ENCODE data around the gene PTPRN2. TPM values are rescaled to one million over a fixed set of nuclear protein-coding genes. Genes with fewer than 3 reads are reported as not detected.

PTPRN2 gene
- total and polyA plus RNA-seq, 2 donors, result 1.7 to 1.9 TPM

- no peaks in the 10 kb centered on the region for H3K9me3 ChIP-seq (ENCODE audit: control insufficient read depth in 2 of 2, insufficient read depth in 1 of 2, low read length in 1 of 2)
- no peak for DNase-seq (ENCODE audit: low read depth in 6 of 9, low spot score in 9 of 9)
- no peaks in the 10 kb centered on the region for H3K36me3 ChIP-seq (ENCODE audit: control insufficient read depth in 2 of 2, insufficient read depth in 2 of 2, low read length in 1 of 2)
- 93% methylated on average over 27 of the region's 27 CpGs for WGBS
- H3K27me3 ChIP-seq (ENCODE audit: control insufficient read depth in 2 of 2, insufficient read depth in 1 of 2, low read length in 1 of 2), result no peaks in the 10 kb centered on the region
- no peaks in the 10 kb centered on the region for H3K4me1 ChIP-seq (ENCODE audit: control insufficient read depth in 2 of 2, insufficient read depth in 2 of 2, low read length in 2 of 2)
- H3K27ac ChIP-seq (ENCODE audit: low read depth in 1 of 2, low read length in 1 of 2), result no peak overlapping the region
- H3K4me3 ChIP-seq (ENCODE audit: low read length in 2 of 2), result no peak overlapping the region
Measured at GRCh38 chr7:158019726-158020705, 567.6 kb downstream of the PTPRN2 start.

DNA sequence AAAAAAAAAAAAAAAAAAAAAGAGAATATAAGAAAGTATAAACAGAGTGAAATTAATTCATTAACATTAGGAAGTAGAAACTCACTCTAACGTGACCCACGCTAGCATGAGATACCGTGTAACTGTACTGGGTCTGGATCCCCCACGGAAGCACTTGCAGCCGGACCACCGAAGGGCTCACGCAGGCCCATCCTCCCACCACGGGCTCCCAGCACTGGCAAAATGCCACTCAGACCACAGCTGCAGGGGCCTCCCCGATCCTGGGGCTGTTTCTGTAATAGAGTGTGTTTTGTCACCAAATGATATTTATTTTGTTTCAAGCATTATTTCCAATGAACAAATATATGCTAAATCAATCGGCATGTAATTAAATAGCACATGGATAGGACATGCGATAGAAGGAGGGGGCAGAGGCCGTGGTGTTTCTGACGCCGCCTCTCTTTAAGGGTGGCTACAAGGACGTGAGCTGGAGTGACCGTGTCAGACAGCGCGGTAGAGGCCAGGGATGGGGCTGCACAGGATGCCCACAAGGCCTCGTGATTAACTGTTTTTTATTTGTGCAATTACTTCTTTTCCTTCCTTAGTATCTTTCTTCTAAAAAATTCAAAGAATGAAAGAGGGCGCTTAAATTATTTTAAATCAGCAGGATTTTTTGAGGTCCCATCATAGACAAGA lies 568.5 kb downstream of the PTPRN2 start:
- Histone ChIP-seq H3K4me1 (ENCODE audit: control insufficient read depth in 2 of 2, insufficient read depth in 2 of 2, low read length in 2 of 2) (no peaks in the 10 kb centered on the region), H3K36me3 (ENCODE audit: control insufficient read depth in 2 of 2, insufficient read depth in 2 of 2, low read length in 1 of 2) (no peaks in the 10 kb centered on the region), H3K9me3 (ENCODE audit: control insufficient read depth in 2 of 2, insufficient read depth in 1 of 2, low read length in 1 of 2) (no peaks in the 10 kb centered on the region), H3K4me3 (ENCODE audit: low read length in 2 of 2) (no peak overlapping the region), H3K27ac (ENCODE audit: low read depth in 1 of 2, low read length in 1 of 2) (no peak overlapping the region), H3K27me3 (ENCODE audit: control insufficient read depth in 2 of 2, insufficient read depth in 1 of 2, low read length in 1 of 2) (no peaks in the 10 kb centered on the region)
- DNase-seq (ENCODE audit: low read depth in 6 of 9, low spot score in 9 of 9), result no peak
- WGBS, result 94% methylated on average over 20 of the region's 20 CpGs

DNA sequence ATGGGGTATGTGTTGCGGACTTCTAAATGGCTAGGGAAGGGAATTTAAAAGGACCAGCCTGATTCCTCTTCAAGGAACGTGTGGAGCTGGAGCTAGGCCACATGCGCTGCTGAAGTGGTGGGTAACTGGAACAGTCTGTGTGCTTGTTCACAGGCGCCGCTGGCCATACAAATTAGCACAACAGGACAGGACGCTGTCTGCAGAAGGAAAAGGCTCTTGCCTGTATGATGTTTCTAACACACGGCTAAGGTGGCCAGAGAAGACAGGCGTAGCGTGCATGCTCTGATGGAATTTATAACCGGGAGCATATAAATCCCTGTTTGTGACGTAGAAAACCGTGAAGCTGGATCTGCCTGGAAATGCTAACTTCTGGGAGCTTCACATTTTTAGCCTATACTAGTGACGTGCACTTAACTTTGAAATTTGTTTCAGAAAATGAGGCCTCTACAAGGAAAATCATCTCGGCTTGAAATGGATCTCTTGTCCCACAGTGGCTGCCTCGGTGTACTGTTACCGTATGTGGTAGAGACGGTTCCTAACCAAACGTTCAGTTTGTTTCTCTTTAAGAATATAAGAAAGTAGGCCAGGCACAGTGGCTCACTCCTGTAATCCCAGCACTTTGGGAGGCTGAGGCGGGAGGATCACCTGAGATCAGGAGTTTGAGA lies 569.4 kb downstream of the PTPRN2 start:
- no peak for DNase-seq (ENCODE audit: low read depth in 6 of 9, low spot score in 9 of 9)
- Histone ChIP-seq H3K4me1 (ENCODE audit: control insufficient read depth in 2 of 2, insufficient read depth in 2 of 2, low read length in 2 of 2) (no peaks in the 10 kb centered on the region), H3K9me3 (ENCODE audit: control insufficient read depth in 2 of 2, insufficient read depth in 1 of 2, low read length in 1 of 2) (no peaks in the 10 kb centered on the region), H3K36me3 (ENCODE audit: control insufficient read depth in 2 of 2, insufficient read depth in 2 of 2, low read length in 1 of 2) (no peaks in the 10 kb centered on the region), H3K27me3 (ENCODE audit: control insufficient read depth in 2 of 2, insufficient read depth in 1 of 2, low read length in 1 of 2) (no peaks in the 10 kb centered on the region), H3K4me3 (ENCODE audit: low read length in 2 of 2) (no peak overlapping the region), H3K27ac (ENCODE audit: low read depth in 1 of 2, low read length in 1 of 2) (no peak overlapping the region)
- 94% methylated on average over 19 of the region's 19 CpGs for WGBS

- WGBS, result 76% methylated on average over 16 of the region's 16 CpGs
- H3K27me3 ChIP-seq (ENCODE audit: control insufficient read depth in 2 of 2, insufficient read depth in 1 of 2, low read length in 1 of 2), result no peaks in the 10 kb centered on the region
- no peaks in the 10 kb centered on the region for H3K36me3 ChIP-seq (ENCODE audit: control insufficient read depth in 2 of 2, insufficient read depth in 2 of 2, low read length in 1 of 2)
- H3K27ac ChIP-seq (ENCODE audit: low read depth in 1 of 2, low read length in 1 of 2), result no peak overlapping the region
- DNase-seq (ENCODE audit: low read depth in 6 of 9, low spot score in 9 of 9), result no peak
- H3K9me3 ChIP-seq (ENCODE audit: control insufficient read depth in 2 of 2, insufficient read depth in 1 of 2, low read length in 1 of 2), result no peaks in the 10 kb centered on the region
- H3K4me3 ChIP-seq (ENCODE audit: low read length in 2 of 2), result no peak overlapping the region
- no peaks in the 10 kb centered on the region for H3K4me1 ChIP-seq (ENCODE audit: control insufficient read depth in 2 of 2, insufficient read depth in 2 of 2, low read length in 2 of 2)
Measured at GRCh38 chr7:158017111-158018097, 570.2 kb downstream of the PTPRN2 start.

DNA sequence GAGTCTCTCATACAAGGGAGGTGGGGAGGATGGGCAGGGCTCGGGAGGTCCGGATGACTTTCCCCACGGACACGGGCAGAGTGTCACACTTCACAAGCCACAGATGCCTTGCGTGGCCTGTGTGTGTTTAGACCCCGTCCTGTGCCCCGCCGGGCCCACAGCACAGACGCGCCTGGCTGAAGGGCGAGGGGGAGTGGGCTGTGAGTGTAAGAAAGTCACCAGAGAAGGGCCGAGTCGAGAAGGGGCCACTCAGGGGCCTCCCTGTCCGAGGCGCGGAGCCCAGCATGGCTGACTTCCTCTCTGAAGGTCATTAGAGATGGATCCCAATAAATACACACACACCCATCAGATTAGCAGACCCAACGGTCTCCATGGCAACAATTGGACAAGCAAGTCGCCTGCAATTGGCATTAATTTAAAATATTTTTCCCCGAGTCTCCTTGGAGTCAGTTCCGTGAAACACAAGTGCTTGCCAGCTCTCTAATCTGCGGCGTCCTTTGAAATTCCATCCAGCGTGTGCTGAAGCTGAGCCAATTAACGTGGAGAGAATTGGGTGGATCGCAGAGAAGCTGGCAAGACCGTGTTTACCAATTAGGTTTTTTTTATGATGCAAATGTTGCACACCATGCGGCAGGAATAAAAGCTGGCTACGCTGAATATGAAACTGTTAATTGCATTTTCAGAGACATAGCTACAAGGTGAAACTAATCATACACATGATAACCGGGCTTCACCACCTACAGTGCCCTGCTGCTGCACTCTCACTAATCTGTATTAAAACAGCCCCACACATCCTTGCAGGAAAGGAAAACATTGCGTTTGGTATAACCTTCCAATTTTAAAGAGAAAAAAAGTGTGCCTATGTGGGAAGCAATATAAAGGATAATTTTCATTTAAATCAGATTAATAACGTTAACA lies 571.2 kb downstream of the PTPRN2 start:
- Histone ChIP-seq H3K27me3 (ENCODE audit: control insufficient read depth in 2 of 2, insufficient read depth in 1 of 2, low read length in 1 of 2) (no peaks in the 10 kb centered on the region), H3K4me3 (ENCODE audit: low read length in 2 of 2) (no peak overlapping the region), H3K27ac (ENCODE audit: low read depth in 1 of 2, low read length in 1 of 2) (no peak overlapping the region), H3K36me3 (ENCODE audit: control insufficient read depth in 2 of 2, insufficient read depth in 2 of 2, low read length in 1 of 2) (no peaks in the 10 kb centered on the region), H3K9me3 (ENCODE audit: control insufficient read depth in 2 of 2, insufficient read depth in 1 of 2, low read length in 1 of 2) (no peaks in the 10 kb centered on the region), H3K4me1 (ENCODE audit: control insufficient read depth in 2 of 2, insufficient read depth in 2 of 2, low read length in 2 of 2) (no peaks in the 10 kb centered on the region)
- DNase-seq (ENCODE audit: low read depth in 6 of 9, low spot score in 9 of 9), result no peak
- 69% methylated on average over 31 of the region's 31 CpGs for WGBS

- DNase-seq (ENCODE audit: low read depth in 6 of 9, low spot score in 9 of 9), result no peak
- no peaks in the 10 kb centered on the region for H3K9me3 ChIP-seq (ENCODE audit: control insufficient read depth in 2 of 2, insufficient read depth in 1 of 2, low read length in 1 of 2)
Measured at GRCh38 chr7:158015403-158016179, 572.0 kb downstream of the PTPRN2 start.

GRCh38 chr7:158014976-158015375 lies 572.6 kb downstream of the PTPRN2 start:
- no peak overlapping the region for H3K4me3 ChIP-seq (ENCODE audit: low read length in 2 of 2)

More at GRCh38 chr7:158015403-158016179, 572.0 kb downstream of the PTPRN2 start:
- WGBS, result 59% methylated on average over 21 of the region's 21 CpGs
- Histone ChIP-seq H3K4me1 (ENCODE audit: control insufficient read depth in 2 of 2, insufficient read depth in 2 of 2, low read length in 2 of 2) (no peaks in the 10 kb centered on the region), H3K36me3 (ENCODE audit: control insufficient read depth in 2 of 2, insufficient read depth in 2 of 2, low read length in 1 of 2) (no peaks in the 10 kb centered on the region), H3K4me3 (ENCODE audit: low read length in 2 of 2) (no peak overlapping the region), H3K27me3 (ENCODE audit: control insufficient read depth in 2 of 2, insufficient read depth in 1 of 2, low read length in 1 of 2) (no peaks in the 10 kb centered on the region), H3K27ac (ENCODE audit: low read depth in 1 of 2, low read length in 1 of 2) (no peak overlapping the region)

More at GRCh38 chr7:158014976-158015375, 572.6 kb downstream of the PTPRN2 start:
- H3K27ac ChIP-seq (ENCODE audit: low read depth in 1 of 2, low read length in 1 of 2), result no peak overlapping the region
- no peaks in the 10 kb centered on the region for H3K27me3 ChIP-seq (ENCODE audit: control insufficient read depth in 2 of 2, insufficient read depth in 1 of 2, low read length in 1 of 2)
- WGBS, result 74% methylated on average over 3 of the region's 3 CpGs
- H3K36me3 ChIP-seq (ENCODE audit: control insufficient read depth in 2 of 2, insufficient read depth in 2 of 2, low read length in 1 of 2), result no peaks in the 10 kb centered on the region
- no peaks in the 10 kb centered on the region for H3K9me3 ChIP-seq (ENCODE audit: control insufficient read depth in 2 of 2, insufficient read depth in 1 of 2, low read length in 1 of 2)
- no peaks in the 10 kb centered on the region for H3K4me1 ChIP-seq (ENCODE audit: control insufficient read depth in 2 of 2, insufficient read depth in 2 of 2, low read length in 2 of 2)
- no peak for DNase-seq (ENCODE audit: low read depth in 6 of 9, low spot score in 9 of 9)

All from thymus (tissue), 11 donors.